Jurkat, Clone E6-1 (cell line): Measurements from ENCODE around the gene OSBPL10.

Source experiments
- DNase-seq: peaks from one replicate; pipeline ENCODE4 v3.0.0-alpha.2; 2011; ENCODE audit warnings: low read depth, low spot score
- H3K4me3 ChIP-seq: 2 replicates; pipeline ENCODE4 v1.5.1; 2011; ENCODE audit warnings: mild to moderate bottlenecking, low read length, control low read depth, moderate library complexity

Gene OSBPL10

DNA sequence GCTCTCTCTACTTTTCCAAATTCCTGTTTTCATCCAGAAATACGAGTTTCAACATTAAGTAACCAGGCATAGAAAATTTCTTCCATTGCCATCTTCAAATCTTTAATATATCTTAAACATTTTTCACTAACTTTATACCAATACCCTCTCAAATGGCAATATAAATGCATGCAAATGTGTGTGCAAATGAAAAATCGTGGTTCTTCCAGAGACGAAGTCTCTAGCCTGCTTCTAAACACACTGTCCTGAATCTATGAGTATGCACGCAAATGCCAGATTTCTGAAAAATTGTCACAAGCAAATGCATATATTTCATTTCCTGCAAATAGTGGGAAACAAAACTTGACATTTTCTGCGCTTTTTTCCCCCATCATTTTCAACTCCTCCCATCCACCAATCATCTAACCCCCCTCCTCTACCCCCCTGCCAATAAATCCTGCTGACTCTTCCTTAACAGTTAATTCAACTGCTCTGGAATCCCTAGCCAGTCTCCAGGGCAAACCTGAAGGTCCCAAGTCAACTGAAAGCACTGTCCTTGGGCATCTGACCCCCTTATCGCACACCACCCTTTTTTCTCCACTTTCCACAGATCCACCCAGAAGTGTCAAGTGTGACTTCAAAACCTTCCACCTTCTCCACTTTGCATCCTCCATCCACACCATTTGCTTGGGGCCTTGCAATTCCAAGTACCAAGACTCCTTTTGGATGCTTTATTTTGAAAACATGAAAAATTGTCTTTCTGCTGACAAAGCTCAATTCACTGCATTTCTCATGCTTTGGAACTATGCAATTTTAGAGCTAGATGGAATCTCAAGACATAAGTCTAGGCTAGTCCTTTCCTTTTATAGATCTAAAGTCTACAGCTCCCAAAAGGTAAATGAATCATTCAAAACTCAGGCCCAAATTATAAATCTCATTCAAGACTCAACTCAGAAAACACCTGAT, 144.7 kb downstream of the OSBPL10 start:
- DNase-seq = no peak
- no peak overlapping the region for H3K4me3 ChIP-seq

DNA sequence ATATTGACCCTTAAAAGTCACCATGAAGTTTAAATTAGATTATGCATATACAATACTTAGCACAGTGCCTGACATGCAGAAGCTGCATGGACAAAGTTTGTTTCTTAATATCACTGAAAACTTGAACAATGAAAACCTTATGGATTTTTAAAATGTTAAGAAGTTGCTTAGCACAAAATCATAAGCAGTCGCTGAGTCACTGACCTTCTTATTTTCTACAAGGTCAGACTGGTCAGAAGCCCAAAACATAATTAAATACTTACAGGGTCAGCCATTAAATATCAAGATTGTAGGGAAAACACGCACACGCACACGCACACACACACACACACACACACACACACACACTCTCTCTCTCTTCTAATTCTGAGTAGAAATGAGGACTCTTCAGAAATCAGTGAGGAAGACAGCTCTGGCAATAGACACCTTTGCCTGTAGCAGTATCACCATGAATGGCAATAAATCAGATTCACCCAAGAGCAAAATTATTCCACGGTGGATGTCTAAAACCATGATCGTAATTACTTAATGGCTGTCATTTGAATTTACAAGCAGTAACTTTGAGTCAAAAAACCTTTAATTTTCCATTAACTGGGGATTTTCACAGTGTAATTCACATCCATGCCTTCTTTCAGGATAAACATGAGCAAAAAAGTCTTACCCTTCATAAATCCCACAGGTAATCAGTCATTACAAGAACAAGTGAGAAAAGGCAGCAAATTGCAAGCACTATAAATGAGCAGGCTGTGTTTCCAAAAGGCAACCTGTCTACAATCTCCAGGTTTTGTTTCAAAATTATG, 147.5 kb downstream of the OSBPL10 start:
- H3K4me3 ChIP-seq = no peak overlapping the region

DNA sequence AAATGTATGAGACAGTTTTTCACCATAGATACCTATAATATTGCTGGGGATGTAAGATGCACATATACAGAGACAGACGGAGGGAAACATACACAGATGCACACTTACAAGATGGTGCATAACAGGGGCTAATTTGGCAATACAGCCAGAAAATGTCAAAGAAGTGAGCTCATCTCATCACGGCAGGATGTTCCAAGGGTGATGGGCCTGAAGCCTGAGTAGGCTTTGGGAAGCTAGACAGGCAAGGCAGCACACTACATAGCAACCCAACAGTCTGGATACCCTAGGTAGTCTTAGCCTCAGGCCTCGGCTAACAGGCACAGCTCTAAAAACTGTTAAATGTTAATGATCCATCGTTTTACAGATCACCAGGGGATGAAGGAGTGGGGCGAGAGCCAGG, 148.5 kb downstream of the OSBPL10 start:
- DNase-seq = no peak

More for the DNA sequence above, 147.5 kb downstream of the OSBPL10 start:
- no peak for DNase-seq

DNA sequence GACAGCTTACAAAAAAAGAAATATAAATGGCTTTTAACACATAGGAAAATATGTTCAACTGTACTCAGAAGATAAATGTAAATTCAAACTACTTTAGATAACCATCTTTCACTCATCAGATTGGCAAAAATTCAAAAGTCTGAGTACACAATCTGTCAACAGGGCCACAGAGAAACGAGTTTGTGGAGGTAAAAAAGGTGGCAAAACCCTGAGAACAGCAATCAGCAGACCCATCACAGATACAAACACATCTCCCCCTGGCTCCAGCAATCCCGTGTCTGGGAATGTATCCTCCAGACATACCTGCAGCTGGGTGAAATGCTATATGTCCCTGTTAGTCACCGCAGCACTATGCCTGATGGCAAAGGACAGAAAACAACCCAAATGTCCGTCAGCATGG, 149.5 kb downstream of the OSBPL10 start:
- no peak overlapping the region for H3K4me3 ChIP-seq
- no peak for DNase-seq

More for the DNA sequence above, 148.5 kb downstream of the OSBPL10 start:
- H3K4me3 ChIP-seq = no peak overlapping the region

DNA sequence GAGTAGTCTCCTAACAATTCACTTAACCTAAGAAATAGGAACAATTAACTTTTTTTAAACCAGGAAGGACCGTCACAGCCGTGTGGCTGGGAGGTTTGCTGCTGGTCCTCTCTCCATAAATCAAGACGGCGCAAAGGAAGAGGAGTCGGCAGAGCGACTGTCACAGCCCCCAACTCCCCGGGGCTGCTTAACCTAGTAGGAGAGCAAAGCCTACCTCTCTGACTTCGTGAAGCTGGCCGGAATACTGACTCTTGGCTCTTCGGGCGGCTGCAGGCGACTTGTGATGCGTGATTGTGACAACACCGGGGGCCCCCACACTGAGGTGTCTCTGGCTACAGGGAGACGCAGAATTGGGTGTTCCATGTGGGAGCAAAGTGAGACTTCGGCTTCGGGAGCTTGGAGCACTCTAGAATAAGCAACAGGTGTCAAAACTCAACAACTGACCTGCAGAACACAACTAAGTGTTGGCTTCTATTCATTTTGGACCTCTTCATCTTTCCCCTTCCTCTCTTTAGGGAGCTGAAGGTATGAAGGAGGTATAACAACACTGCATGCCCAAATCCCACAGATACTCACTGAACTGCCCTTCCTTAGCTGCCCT, 151.1 kb downstream of the OSBPL10 start:
- no peak for DNase-seq
- H3K4me3 ChIP-seq = no peak overlapping the region

DNA sequence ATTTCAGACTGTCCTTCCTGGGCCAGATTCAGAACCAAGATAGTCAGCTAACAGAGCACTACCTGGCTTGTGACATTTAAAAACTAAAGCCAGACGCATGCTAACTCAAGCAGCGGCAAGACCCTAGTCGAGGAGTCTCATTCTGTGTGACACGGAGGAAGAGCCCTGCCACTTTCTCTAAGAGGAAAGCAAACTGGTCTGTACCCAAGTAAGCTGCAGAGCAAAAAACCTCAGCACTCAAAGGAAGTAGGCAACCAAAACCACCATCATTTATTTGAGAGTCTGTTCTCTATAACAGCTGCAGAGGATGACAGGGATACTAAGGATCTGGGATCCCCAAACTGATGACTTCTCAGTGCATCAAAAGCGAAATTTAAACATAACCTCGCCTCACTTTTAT, 152.1 kb downstream of the OSBPL10 start:
- no peak overlapping the region for H3K4me3 ChIP-seq
- peak; percentile 16 for DNase-seq

DNA sequence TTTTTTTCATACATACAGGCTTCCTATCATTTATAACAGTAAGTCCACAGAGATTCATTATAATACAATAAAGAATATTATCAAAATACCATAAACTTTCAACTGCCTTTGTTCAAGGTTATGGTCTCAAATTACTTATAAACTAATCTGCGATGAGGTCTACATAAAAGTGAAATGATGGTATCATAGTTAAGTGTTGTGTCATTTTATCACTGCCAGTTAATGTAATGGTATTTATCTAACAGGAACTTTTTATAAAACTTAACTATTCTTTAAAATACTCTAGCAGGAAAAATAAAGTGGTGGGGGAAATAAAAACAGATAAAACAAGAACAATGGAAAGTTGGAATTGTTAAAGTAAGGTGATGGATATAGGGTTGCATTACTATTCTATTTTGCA, 153.1 kb downstream of the OSBPL10 start:
- DNase-seq = no peak
- no peak overlapping the region for H3K4me3 ChIP-seq

DNA sequence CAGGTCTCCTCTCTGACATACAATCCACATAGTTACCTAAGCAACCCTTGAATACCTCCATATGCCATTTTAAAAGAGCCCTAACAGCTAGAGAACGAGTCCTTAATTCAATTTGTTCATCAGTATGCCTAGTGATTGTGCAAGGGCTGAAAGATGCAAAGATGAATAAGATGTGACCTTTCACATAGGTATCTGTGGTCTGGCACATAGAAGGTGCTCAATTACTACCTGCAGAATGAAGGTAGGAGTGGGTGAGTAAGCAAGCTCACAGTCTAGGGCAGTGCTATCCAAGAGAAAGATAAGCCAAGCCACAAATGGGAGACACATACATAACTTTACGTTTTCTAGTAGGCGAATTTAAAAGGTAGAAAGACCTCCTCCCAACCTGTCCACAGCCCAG, 157.9 kb downstream of the OSBPL10 start:
- DNase-seq = no peak
- no peak overlapping the region for H3K4me3 ChIP-seq

DNA sequence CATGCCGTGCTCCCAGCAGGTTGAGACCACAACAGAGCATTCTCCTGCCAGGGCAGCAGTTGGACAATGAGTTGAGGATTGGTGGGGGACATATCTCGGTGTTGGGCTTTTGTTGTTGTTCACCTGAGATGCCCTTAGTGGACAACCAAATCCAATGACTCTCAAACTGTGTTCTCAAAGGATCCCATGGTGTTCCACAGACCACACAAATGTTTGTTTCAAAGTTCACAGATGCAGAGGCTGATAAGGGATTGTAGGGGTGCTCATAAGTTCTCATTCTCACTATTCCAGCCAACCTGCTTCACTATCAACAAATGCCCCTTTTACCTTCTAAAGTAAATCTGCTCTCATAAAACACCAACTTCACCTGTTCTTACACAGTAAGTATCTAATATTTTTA, 159.9 kb downstream of the OSBPL10 start:
- H3K4me3 ChIP-seq = no peak overlapping the region
- no peak for DNase-seq

DNA sequence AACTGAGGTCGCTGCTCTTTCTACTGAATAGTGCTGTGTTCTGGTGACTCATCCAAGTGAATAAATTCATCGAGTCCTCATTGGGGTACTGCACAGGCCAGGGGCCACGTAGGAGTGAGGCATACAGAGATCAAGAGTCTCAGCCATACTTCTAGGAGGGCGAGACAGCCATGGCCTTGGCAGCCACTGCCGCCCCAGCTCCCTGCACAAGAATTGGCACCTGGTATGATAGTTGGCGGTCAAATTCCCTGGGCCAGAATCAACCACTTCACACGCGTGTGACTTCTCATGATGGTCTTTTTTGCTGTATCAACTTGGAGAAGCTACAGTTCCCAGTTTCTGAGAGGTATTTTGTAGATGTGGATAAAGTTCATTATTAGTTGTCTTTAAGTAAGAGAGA, 161.6 kb downstream of the OSBPL10 start:
- DNase-seq = no peak
- H3K4me3 ChIP-seq = no peak overlapping the region

DNA sequence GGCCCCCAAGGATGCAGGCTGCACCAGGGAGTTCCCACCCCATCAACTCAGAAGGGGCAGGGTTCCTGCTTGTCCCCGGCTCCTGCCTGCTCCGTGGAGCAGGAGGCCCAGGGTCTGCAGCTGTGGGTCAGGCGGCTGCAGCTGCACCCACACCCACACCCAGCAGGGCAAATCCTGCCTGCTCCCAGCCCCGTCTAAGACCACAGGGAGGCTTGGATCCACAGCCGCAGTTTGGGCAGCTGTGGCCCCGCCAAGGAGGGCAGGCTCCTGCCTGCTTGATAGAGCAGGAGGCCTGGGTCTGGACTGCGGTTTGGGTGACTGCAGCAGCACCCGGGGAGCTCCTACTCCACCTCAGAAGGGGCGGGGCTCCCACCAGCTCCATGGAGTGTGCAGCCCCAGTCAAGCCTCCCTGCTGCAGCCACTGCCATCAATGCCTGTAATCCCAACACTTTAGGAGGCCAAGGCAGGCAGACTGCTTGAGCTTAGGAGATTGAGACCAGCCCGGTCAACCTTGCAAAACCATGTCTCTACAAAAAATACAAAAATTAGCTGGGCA, 163.6 kb downstream of the OSBPL10 start:
- H3K4me3 ChIP-seq = no peak overlapping the region
- DNase-seq = no peak

DNA sequence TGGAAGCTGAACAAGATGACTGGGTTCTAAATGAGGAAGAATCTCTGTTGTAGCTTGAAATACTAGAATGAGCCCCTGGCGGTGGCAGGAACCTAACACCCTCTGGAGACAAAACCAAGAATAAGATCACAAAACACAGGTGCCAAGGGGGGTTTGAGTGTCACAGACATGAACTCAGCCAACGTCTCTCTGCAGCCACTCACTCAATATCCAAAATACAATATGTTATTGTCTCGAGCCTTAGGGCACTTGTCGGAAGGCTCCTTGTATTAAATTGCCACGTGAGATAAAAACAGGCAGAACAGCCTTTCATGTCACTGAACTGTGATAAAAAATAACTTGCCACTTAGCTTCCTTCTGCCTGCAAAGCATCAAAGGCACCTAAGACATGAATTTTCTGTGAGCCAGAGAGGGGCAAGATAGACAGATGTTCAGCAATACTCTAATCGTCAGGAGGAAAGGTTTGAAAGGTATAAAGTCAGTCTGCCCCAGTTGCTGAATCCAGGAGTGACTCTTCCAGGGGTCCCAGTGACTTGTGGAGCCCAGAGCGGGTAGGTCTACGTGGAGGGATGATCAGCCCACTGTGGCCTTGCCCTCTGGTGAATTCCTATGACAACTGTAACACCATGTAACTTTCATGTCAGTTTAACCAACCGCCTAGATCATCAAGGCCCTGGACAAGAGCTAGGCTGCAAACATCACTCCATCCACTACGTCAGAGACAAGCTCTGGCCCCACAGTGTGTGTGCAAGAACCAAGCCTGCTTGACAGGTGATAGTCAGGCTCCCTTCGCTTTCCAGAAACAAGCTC, 165.2 kb downstream of the OSBPL10 start:
- DNase-seq = no peak
- H3K4me3 ChIP-seq = no peak overlapping the region

DNA sequence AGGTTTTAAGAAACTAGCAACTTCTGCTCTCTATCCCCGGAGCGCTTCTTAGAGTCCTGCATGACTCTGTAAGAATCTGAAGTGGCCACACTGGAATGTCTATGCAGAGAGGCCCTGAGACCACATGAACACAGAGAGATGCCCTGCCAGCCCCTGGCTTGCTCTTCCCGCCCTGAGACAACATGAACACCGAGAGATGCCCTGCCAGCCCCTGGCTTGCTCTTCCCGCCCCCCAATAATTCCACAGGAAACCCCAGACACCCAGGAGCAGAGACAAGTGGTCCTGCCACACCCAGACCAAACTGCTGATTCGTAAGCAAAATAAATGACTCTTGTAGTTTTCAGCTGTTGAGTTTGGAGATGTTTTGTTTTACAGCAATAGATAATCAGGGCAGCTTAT, 166.1 kb downstream of the OSBPL10 start:
- no peak overlapping the region for H3K4me3 ChIP-seq
- DNase-seq = no peak

DNA sequence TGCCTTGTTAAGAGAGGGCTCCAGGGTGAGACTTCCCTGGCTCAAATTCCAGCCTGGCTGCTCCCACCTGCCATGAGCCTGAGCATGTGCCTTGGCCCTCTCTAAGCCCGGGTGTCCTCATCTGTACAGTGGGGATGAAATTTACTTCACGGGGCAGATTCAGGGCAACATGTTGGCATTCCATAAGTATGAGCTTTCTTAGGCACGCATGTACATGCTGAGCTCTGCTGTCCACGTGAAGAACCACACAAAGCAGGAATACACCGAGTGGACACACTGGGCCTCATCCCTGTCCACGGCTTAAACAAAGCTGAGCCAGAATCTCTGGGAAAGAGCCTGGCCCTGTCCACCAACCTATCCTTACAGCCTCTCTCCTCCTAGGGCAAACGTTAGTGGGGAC, 167.4 kb downstream of the OSBPL10 start:
- no peak for DNase-seq
- no peak overlapping the region for H3K4me3 ChIP-seq

DNA sequence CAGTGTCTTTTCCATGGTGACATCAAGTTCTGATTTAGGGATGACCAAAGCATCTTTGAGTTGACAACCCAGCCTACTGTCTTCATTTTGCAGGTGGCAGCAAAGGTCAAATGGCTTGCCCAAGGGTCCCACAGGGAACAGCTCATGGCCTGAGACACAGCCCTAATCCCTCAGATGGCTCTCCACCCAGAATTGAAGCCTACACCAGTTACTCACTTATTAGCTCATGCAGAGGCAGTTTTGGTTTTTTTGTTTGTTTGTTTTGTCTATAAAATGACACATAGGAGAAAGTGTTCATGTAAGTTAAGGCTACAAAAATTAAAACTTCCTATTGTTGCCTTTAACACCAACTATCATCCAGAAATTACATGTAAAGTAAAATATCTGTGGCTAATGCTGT, 167.9 kb downstream of the OSBPL10 start:
- H3K4me3 ChIP-seq = no peak overlapping the region
- no peak for DNase-seq

DNA sequence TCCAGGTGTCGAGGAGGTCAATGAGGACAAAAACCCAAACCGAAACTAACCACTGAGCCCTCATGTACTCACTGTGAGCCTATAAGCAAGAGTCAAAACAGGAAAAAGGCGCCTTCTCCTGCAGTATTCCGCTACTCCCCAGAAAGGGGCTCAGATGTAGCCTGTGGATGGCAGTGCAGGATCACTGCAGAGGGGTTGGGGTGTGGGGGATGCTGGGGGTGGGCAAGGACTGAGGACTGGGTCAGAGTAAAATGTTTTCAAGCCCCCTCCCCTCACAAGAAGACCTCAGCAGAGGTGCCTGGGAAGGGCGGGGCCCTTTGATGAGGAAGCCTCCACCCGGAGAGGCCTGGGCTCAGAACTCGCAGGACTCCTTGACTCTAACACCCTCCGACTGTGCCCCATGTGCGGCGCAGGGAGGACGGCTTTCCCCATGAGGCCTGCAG, 170.1 kb downstream of the OSBPL10 start:
- H3K4me3 ChIP-seq = no peak overlapping the region
- DNase-seq = no peak

DNA sequence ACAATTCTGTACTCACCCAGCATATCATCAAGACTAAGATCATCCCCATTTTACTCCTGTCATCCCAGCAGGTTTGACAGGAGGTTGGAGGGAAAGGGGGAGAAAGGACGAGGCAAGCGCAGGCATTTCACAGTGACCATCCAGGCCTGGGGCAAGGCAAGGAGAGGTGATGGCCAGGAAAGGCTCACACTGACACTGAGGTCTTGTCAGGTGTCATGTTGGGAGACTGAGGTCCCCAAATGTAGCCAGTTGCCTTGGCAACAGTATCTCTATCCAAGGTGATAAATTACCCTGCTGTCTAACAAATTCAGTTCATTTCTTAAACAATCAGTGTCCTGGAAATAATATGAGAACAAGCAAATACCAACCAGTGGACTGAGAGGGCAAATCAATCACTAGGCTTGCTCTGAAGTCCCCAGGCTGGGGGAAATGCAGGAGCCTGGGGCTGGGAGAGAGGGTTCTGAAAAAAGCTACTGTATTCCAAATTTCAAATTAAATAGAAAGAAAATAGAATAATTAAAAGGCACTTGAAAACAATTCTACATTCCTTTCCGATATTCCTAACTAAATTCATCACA, 172.8 kb downstream of the OSBPL10 start:
- DNase-seq = no peak
- H3K4me3 ChIP-seq = no peak overlapping the region

DNA sequence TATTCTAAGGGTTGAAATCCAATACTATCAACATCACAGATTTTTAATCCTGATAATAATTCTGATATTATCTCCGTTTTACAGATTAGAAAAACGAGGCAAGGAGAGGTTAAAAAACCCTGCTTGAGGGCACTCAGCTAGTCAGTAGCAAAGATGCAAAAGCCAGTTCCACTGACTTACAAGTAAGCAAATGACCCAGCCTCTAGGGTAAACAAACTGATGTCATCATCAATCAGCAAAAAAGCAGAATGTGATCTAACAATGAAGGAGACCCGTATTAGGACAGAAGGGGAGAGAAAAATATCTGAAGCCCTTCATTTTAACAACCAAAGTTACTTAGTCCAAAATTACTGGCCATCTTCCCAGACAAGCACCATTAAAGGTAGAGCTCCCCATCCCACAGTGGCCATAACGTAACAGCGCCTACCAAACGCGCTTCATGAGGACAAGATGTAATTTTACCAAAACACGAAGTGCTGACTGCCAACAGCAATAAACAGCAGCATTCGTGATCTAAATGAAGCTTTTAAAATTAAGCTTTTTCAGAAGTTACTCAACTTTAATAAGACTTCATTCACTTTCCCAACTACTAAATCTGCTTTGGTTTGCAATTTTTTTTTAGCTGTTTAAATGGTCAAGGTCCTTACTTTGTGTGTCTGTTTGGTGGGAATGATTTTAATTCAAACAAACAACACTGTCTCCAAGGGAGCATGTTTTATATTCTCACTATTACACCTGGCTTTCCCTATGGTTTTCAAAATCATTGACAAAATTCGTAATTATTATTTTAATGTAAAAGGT, 176.6 kb downstream of the OSBPL10 start:
- no peak for DNase-seq
- no peak overlapping the region for H3K4me3 ChIP-seq
